IMR-90 (cell line): ENCODE data around the gene FBXW12. TPM values are rescaled to one million over a fixed set of nuclear protein-coding genes. Genes with fewer than 3 reads are reported as not detected.

Experiments
- ATAC-seq: fragments of 200-7000 bp; cut with Tn5 transposase; 2 replicates; pipeline ENCODE4 v1.9.1; 2020; ENCODE audit warnings: low read depth, mild to moderate bottlenecking, moderate library complexity
- BruUV-seq: library from RNA; stranded (reverse); fragments of 400-500 nt; replicated peaks from 2 replicates; lab custom pipeline; 2021; lab: Mats Ljungman, UMichigan
- CTCF ChIA-PET: fragments of 300-600 bp; formaldehyde crosslinking; extraction: SDS; loops from one replicate; lab custom pipeline; 2021; ENCODE audit warnings: antibody characterized with exemption; lab: Yijun Ruan, JAX
- POLR2A ChIA-PET: fragments of 300-600 bp; sonication (Branson Sonifier 250); formaldehyde crosslinking; loops from one replicate; lab custom pipeline; 2022; ENCODE audit warnings: antibody characterized with exemption; ENCODE audit not compliant: unreplicated experiment; lab: Charles Lee
- DNase-seq: peaks from one replicate; pipeline ENCODE4 v3.0.0; 2013
- H2AFZ ChIP-seq: replicated peaks from 2 replicates; pipeline ENCODE3; 2013; ENCODE audit warnings: low read length, mild to moderate bottlenecking; ENCODE audit not compliant: poor library complexity
- H2AK5ac ChIP-seq: 2 replicates; pipeline ENCODE4 v1.6.1; 2013; ENCODE audit warnings: low read depth, low read length, inconsistent platforms
- H2AK9ac ChIP-seq: replicated peaks from 2 replicates; pipeline ENCODE3; 2013; ENCODE audit warnings: mild to moderate bottlenecking, low read depth, low read length, moderate library complexity; ENCODE audit not compliant: poor library complexity
- H2BK120ac ChIP-seq: 2 replicates; pipeline ENCODE4 v1.6.1; 2013; ENCODE audit warnings: low read depth, low read length, inconsistent platforms
- H2BK15ac ChIP-seq: 3 replicates; pipeline ENCODE4 v1.6.1; 2013; ENCODE audit warnings: low read depth, low read length, inconsistent platforms
- H2BK20ac ChIP-seq: 2 replicates; pipeline ENCODE4 v1.6.1; 2013; ENCODE audit warnings: low read depth, mild to moderate bottlenecking, inconsistent platforms, low read length, moderate library complexity
- H2BK5ac ChIP-seq: 2 replicates; pipeline ENCODE4 v1.6.1; 2013; ENCODE audit warnings: mild to moderate bottlenecking, low read depth, low read length, inconsistent platforms; ENCODE audit not compliant: poor library complexity, severe bottlenecking
- H3K14ac ChIP-seq: replicated peaks from 2 replicates; pipeline ENCODE4 v1.6.1; 2013; ENCODE audit warnings: low read depth, low read length, inconsistent platforms
- H3K18ac ChIP-seq: 2 replicates; pipeline ENCODE4 v1.6.1; 2013; ENCODE audit warnings: low read depth, low read length, control low read depth
- H3K23ac ChIP-seq: 2 replicates; pipeline ENCODE4 v1.6.1; 2013; ENCODE audit warnings: low read depth, low read length, inconsistent platforms
- H3K27ac ChIP-seq: 2 replicates; pipeline ENCODE4 v1.5.1; 2013; ENCODE audit warnings: mild to moderate bottlenecking, control low read depth, low read length; ENCODE audit not compliant: insufficient read depth
- H3K27me3 ChIP-seq: 2 replicates; pipeline ENCODE4 v1.6.1; 2013; ENCODE audit warnings: low read length; ENCODE audit not compliant: control insufficient read depth, insufficient read depth
- H3K36me3 ChIP-seq: 2 replicates; pipeline ENCODE4 v1.6.1; 2013; ENCODE audit warnings: low read length, mixed read lengths; ENCODE audit not compliant: control insufficient read depth, insufficient read depth
- H3K4ac ChIP-seq: 2 replicates; pipeline ENCODE4 v1.6.1; 2013; ENCODE audit warnings: low read depth, low read length, inconsistent platforms
- H3K4me1 ChIP-seq: 2 replicates; pipeline ENCODE4 v1.6.1; 2013; ENCODE audit warnings: low read length, mixed read lengths; ENCODE audit not compliant: control insufficient read depth, insufficient read depth
- H3K4me2 ChIP-seq: 2 replicates; pipeline ENCODE4 v1.6.1; 2013; ENCODE audit warnings: low read depth, mild to moderate bottlenecking, control low read depth, low read length, moderate library complexity
- H3K4me3 ChIP-seq: 2 replicates; pipeline ENCODE4 v1.5.1; 2013; ENCODE audit warnings: low read depth, mild to moderate bottlenecking, control low read depth, low read length, moderate library complexity; ENCODE audit not compliant: insufficient read depth
- H3K56ac ChIP-seq: 2 replicates; pipeline ENCODE4 v1.6.1; 2013; ENCODE audit warnings: low read length, inconsistent platforms; ENCODE audit not compliant: insufficient read depth; ENCODE audit errors: extremely low read depth
- H3K79me1 ChIP-seq, 2 experiments: 2 replicates each; pipeline ENCODE4 v1.6.1; 2013; ENCODE audit warnings: low read length in 2 of 2, inconsistent platforms in 1 of 2, low read depth in 1 of 2
- H3K9ac ChIP-seq: 2 replicates; pipeline ENCODE4 v1.6.1; 2013; ENCODE audit warnings: low read depth, low read length, control low read depth
- H3K9me1 ChIP-seq: 2 replicates; pipeline ENCODE4 v1.6.1; 2013; ENCODE audit warnings: low read length, inconsistent platforms; ENCODE audit not compliant: insufficient read depth
- H3K9me3 ChIP-seq: 2 replicates; pipeline ENCODE4 v1.6.1; 2013; ENCODE audit warnings: low read length; ENCODE audit not compliant: control insufficient read depth, insufficient read depth
- H4K20me1 ChIP-seq: 2 replicates; pipeline ENCODE4 v1.6.1; 2013; ENCODE audit warnings: low read length, inconsistent platforms; ENCODE audit not compliant: insufficient read depth
- H4K5ac ChIP-seq: 2 replicates; pipeline ENCODE4 v1.6.1; 2013; ENCODE audit warnings: mild to moderate bottlenecking, low read depth, low read length, control low read depth
- H4K8ac ChIP-seq, 2 experiments: 2 replicates each; pipeline ENCODE4 v1.6.1; 2013; ENCODE audit warnings: low read depth in 2 of 2, low read length in 2 of 2, control low read depth in 1 of 2, inconsistent platforms in 1 of 2
- H4K91ac ChIP-seq: 2 replicates; pipeline ENCODE4 v1.6.1; 2013; ENCODE audit warnings: low read depth, low read length, inconsistent platforms; ENCODE audit not compliant: insufficient read depth
- CHD1 ChIP-seq: IDR thresholded peaks from 2 replicates; pipeline ENCODE4 v1.6.1; 2012; ENCODE audit warnings: low read depth, low read length, improper control_type of control experiment
- ELK1 ChIP-seq: fragments of 150-350 bp; IDR thresholded peaks from 2 replicates; pipeline ENCODE4 v1.6.1; 2016; ENCODE audit warnings: low read depth, mild to moderate bottlenecking, low read length, moderate library complexity, borderline replicate concordance
- FOS ChIP-seq: fragments of 150-350 bp; IDR thresholded peaks from 2 replicates; pipeline ENCODE4 v1.6.1; 2016; ENCODE audit warnings: low read depth, low read length
- MAFK ChIP-seq: IDR thresholded peaks from 2 replicates; pipeline ENCODE4 v1.6.1; 2012; ENCODE audit warnings: low read depth, low read length, improper control_type of control experiment
- NFE2L2 ChIP-seq: fragments of 150-350 bp; IDR thresholded peaks from 2 replicates; pipeline ENCODE4 v1.6.1; 2016; ENCODE audit warnings: low read depth, mild to moderate bottlenecking, low read length
- POLR2A ChIP-seq: IDR thresholded peaks from 2 replicates; pipeline ENCODE4 v1.6.1; 2012; ENCODE audit warnings: mild to moderate bottlenecking, low read depth, low read length
- RAD21 ChIP-seq: IDR thresholded peaks from 2 replicates; pipeline ENCODE4 v1.6.1; 2012; ENCODE audit warnings: low read length, improper control_type of control experiment
- RCOR1 ChIP-seq: IDR thresholded peaks from 2 replicates; pipeline ENCODE4 v1.6.1; 2012; ENCODE audit warnings: mild to moderate bottlenecking, low read length, improper control_type of control experiment; ENCODE audit not compliant: insufficient replicate concordance
- SMC3 ChIP-seq: fragments of 150-350 bp; IDR thresholded peaks from 2 replicates; pipeline ENCODE4 v1.6.1; 2016; ENCODE audit warnings: low read depth, mild to moderate bottlenecking, antibody characterized with exemption, low read length, moderate library complexity
- WGBS, 2 experiments: methylation state at CpG; one replicate each; pipeline versions ENCODE4 v1.1.5 to v1.1.7; 2013; ENCODE audit warnings: missing lambda C conversion rate in 2 of 2; ENCODE audit not compliant: insufficient read length in 1 of 2; ENCODE audit errors: extremely low coverage in 2 of 2; 5-methylcytosine and 5-hydroxymethylcytosine counted together
- dilution Hi-C: fragments of 300-500 bp; cut with HindIII; formaldehyde crosslinking; loops from one replicate; pipeline ENCODE4 v1.14.3; 2018; ENCODE audit warnings: low sequenced_read_pairs; ENCODE audit not compliant: unreplicated experiment
- in situ Hi-C: fragments of 300-500 bp; cut with MboI; formaldehyde crosslinking; loops from 3 replicates; pipeline ENCODE4 v1.14.3; 2019; ENCODE audit warnings: low sequenced_read_pairs, inconsistent platforms, mixed read lengths
- intact Hi-C: fragments of 100-400 bp; cut with micrococcal nuclease; formaldehyde crosslinking; loops from 2 replicates; pipeline ENCODE4 v1.10.0; 2022
- polyA plus RNA-seq, 3 experiments: library from polyadenylated mRNA; depleted of rRNA; stranded (reverse); fragments of >200 nt; gene quantifications; 2 replicates each; pipeline ENCODE4 v1.2.3, GENCODE V29; 2012; ENCODE audit warnings: low replicate concordance in 1 of 3
- total RNA-seq: library from RNA; depleted of rRNA; stranded (reverse); fragments of >200 nt; gene quantifications from 2 replicates; pipeline ENCODE4 v1.2.3, GENCODE V29; 2012

FBXW12 gene
- total and polyA plus RNA-seq, 2 of the 4 experiments (the other 2 are of a cell fraction): not detected

- no peak for DNase-seq
- Histone ChIP-seq H2BK20ac (no peak overlapping the region), H2BK120ac (no peak overlapping the region), H2BK15ac (no peak overlapping the region), H3K23ac (no peak overlapping the region; the same call in 1 of the 2 replicates), H3K27me3 (no peaks in the 10 kb centered on the region), H3K4me1 (peaks cover 25% of the 10 kb centered on the region), H2AFZ (no peak overlapping the region), H3K36me3 (peaks cover 13% of the 10 kb centered on the region; the same call in 1 of the 2 replicates), H3K9ac (no peak overlapping the region), H4K20me1 (peaks cover 30% of the 10 kb centered on the region), H3K27ac (no peak overlapping the region), H3K9me3 (no peaks in the 10 kb centered on the region), H4K8ac (no peak overlapping the region), H2BK5ac (no peak overlapping the region), H3K79me1 (peaks cover 25 to 61% of the 10 kb centered on the region in 2 experiments; a peak in 3 of 4 replicates), H3K18ac (no peak overlapping the region), H2AK9ac (peak overlapping the region; percentile 1), H3K4me2 (no peak overlapping the region), H2AK5ac (no peak overlapping the region), H3K4me3 (no peak overlapping the region), H4K5ac (no peak overlapping the region), H3K9me1 (peaks cover 16% of the 10 kb centered on the region), H3K14ac (no peak overlapping the region), H3K4ac (no peak overlapping the region), H4K91ac (no peak overlapping the region), H3K56ac (no peak overlapping the region)
- dilution Hi-C loops (no loop called here), intact Hi-C loops (no loop called here), in situ Hi-C loops (no loop called here)
- TF ChIP-seq SMC3: no peak
- TF ChIP-seq FOS: no peak
- no peak for TF ChIP-seq ELK1
- TF ChIP-seq RCOR1: no peak
- TF ChIP-seq RAD21: no peak
- TF ChIP-seq MAFK: no peak
- no peak for TF ChIP-seq NFE2L2
- TF ChIP-seq POLR2A: no peak
- no peak for TF ChIP-seq CHD1
- POLR2A ChIA-PET: no interaction called here
- 93% methylated on average over 13 of the region's 27 CpGs; no CpG with 5 or more reads in 1 of the 2 experiments for WGBS, 2 experiments
- no peak for ATAC-seq
- CTCF ChIA-PET: interaction anchor here (1.9 kb wide), 1 partner anchor 12 kb away, joined by 4 read pairs; no protein-coding TSS in a partner anchor
- no TSS peak for BruUV-seq
Observed at GRCh38 chr3:48423883-48424695, 52.1 kb downstream of the FBXW12 start.
